ENCODE data around the gene TYK2. TPM values are rescaled to one million over a fixed set of nuclear protein-coding genes. Genes with fewer than 3 reads are reported as not detected.

TYK2 gene
- total RNA-seq, 1 donor from 2014 or later: 80.7 TPM

GRCh38 chr19:10321417-10321797 is 59.0 kb downstream of the TYK2 start:
- Histone ChIP-seq H3K9me3 (no peaks in the 10 kb centered on the region), H3K27me3 (no peaks in the 10 kb centered on the region), H3K4me3 (no peak overlapping the region), H3K36me3 (peaks cover 87 to 97% of the 10 kb centered on the region in 2 donors), H3K27ac (no peak overlapping the region), H3K4me1 (no peaks in the 10 kb centered on the region)
- no peak for DNase-seq (ENCODE audit: low spot score in 2 of 2)
- TF ChIP-seq CTCF (IDR thresholded peaks at IDR 0.05): no peak
- intact Hi-C loops (cut with DNase I): no loop called here

- H3K4me3 ChIP-seq: no peak overlapping the region
- peaks cover 81 to 91% of the 10 kb centered on the region in 2 donors for H3K36me3 ChIP-seq
- intact Hi-C loops (cut with DNase I): no loop called here
- DNase-seq (ENCODE audit: low spot score in 2 of 2): no peak
- H3K27me3 ChIP-seq: no peaks in the 10 kb centered on the region
- no peak for TF ChIP-seq CTCF (IDR thresholded peaks at IDR 0.05)
- no peaks in the 10 kb centered on the region for H3K9me3 ChIP-seq
- H3K27ac ChIP-seq: no peak overlapping the region
- H3K4me1 ChIP-seq: peaks cover 0 to 3% of the 10 kb centered on the region in 2 donors
Measured at GRCh38 chr19:10320602-10321416, 59.6 kb downstream of the TYK2 start.

GRCh38 chr19:10318807-10319682 is 61.3 kb downstream of the TYK2 start:
- Histone ChIP-seq H3K27ac (no peak overlapping the region), H3K9me3 (no peaks in the 10 kb centered on the region), H3K4me1 (peaks cover 0 to 6% of the 10 kb centered on the region in 2 donors), H3K27me3 (no peaks in the 10 kb centered on the region), H3K36me3 (peaks cover 64 to 74% of the 10 kb centered on the region in 2 donors), H3K4me3 (no peak overlapping the region)
- no peak for TF ChIP-seq CTCF (IDR thresholded peaks at IDR 0.05)
- no peak for DNase-seq (ENCODE audit: low spot score in 2 of 2)
- intact Hi-C loops (cut with DNase I): loop anchor here (5.0 kb wide), 1 partner anchor 63 kb away; the partner anchor contains the start of gene TYK2

- H3K27ac ChIP-seq: no peak overlapping the region
- H3K36me3 ChIP-seq: peaks cover 54 to 63% of the 10 kb centered on the region in 2 donors
- no peak for TF ChIP-seq CTCF (IDR thresholded peaks at IDR 0.05)
- intact Hi-C loops (cut with DNase I): loop anchor here (5.0 kb wide), 1 partner anchor 64 kb away; the partner anchor contains the start of gene TYK2
- H3K4me1 ChIP-seq: peaks cover 0 to 6% of the 10 kb centered on the region in 2 donors
- H3K9me3 ChIP-seq: no peaks in the 10 kb centered on the region
- H3K4me3 ChIP-seq: no peak overlapping the region
- H3K27me3 ChIP-seq: no peaks in the 10 kb centered on the region
- no peak for DNase-seq (ENCODE audit: low spot score in 2 of 2)
Measured at GRCh38 chr19:10317857-10318462, 62.4 kb downstream of the TYK2 start.

- H3K4me3 ChIP-seq: no peak overlapping the region
- intact Hi-C loops (cut with DNase I): loop anchor here (5.0 kb wide), 1 partner anchor 65 kb away; the partner anchor contains the start of gene TYK2
- TF ChIP-seq CTCF (IDR thresholded peaks at IDR 0.05): no peak
- peaks cover 0 to 6% of the 10 kb centered on the region in 2 donors for H3K4me1 ChIP-seq
- H3K9me3 ChIP-seq: no peaks in the 10 kb centered on the region
- no peak overlapping the region for H3K27ac ChIP-seq
- peaks cover 48 to 56% of the 10 kb centered on the region in 2 donors for H3K36me3 ChIP-seq
- no peak for DNase-seq (ENCODE audit: low spot score in 2 of 2)
- H3K27me3 ChIP-seq: no peaks in the 10 kb centered on the region
Measured at GRCh38 chr19:10317045-10317856, 63.1 kb downstream of the TYK2 start.
